GM20000 (cell line): ENCODE measurements around the gene ARPC2.

Experiments
- DNase-seq: peaks from one replicate; pipeline ENCODE4 v3.0.0; 2012; ENCODE audit warnings: low spot score
- TF ChIP-seq, protein P1 (sequence below): IDR thresholded peaks from 2 replicates; pipeline ENCODE4 v1.5.1; 2012; ENCODE audit warnings: mild to moderate bottlenecking, control low read depth; ENCODE audit errors: extremely low read depth, missing control alignments

Gene ARPC2

DNA sequence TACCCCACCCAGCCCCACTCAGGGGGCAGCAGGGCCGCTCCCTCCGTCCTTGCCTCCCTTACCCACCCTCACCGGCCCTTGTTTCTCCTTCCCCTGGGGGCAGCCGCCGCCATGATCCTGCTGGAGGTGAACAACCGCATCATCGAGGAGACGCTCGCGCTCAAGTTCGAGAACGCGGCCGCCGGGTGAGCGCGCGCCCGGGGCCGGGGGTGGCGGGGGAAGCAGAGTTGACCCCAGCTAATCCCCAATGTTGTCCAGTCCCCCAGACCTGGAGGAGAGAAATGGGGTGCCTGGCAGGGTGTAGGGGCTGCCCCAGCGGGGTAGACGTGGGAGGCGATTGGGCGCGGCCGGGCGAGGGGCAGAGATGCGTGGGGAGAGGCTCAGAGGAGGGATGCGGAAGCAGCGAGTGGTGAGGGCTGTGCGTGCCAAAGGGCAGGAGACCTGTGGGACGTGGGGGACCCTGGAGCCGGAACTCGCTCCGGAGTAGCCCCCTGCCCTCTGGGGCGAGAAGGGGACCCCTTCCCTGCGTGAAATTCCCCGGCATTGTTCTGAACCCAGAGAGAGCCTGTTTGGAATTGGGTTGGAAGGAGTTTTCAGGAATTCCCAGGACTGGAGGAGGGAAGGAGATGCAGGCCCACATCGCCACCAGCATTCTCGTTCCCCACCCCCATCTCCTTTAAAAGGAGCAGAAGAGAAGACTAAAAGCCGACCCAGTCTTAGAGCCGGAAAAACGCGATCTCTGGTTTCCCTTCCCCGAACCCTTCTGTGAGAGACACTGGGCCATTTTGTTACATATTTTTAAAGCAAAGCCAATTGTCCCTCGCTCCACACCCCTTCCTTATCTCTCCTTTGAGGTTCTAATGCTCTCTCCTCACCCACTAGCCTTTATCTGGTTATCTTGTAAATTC lies 625 bp downstream of the ARPC2 start:
- TF ChIP-seq, protein P1, sequence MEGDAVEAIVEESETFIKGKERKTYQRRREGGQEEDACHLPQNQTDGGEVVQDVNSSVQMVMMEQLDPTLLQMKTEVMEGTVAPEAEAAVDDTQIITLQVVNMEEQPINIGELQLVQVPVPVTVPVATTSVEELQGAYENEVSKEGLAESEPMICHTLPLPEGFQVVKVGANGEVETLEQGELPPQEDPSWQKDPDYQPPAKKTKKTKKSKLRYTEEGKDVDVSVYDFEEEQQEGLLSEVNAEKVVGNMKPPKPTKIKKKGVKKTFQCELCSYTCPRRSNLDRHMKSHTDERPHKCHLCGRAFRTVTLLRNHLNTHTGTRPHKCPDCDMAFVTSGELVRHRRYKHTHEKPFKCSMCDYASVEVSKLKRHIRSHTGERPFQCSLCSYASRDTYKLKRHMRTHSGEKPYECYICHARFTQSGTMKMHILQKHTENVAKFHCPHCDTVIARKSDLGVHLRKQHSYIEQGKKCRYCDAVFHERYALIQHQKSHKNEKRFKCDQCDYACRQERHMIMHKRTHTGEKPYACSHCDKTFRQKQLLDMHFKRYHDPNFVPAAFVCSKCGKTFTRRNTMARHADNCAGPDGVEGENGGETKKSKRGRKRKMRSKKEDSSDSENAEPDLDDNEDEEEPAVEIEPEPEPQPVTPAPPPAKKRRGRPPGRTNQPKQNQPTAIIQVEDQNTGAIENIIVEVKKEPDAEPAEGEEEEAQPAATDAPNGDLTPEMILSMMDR: no peak
- peak; percentile 72 for DNase-seq

DNA sequence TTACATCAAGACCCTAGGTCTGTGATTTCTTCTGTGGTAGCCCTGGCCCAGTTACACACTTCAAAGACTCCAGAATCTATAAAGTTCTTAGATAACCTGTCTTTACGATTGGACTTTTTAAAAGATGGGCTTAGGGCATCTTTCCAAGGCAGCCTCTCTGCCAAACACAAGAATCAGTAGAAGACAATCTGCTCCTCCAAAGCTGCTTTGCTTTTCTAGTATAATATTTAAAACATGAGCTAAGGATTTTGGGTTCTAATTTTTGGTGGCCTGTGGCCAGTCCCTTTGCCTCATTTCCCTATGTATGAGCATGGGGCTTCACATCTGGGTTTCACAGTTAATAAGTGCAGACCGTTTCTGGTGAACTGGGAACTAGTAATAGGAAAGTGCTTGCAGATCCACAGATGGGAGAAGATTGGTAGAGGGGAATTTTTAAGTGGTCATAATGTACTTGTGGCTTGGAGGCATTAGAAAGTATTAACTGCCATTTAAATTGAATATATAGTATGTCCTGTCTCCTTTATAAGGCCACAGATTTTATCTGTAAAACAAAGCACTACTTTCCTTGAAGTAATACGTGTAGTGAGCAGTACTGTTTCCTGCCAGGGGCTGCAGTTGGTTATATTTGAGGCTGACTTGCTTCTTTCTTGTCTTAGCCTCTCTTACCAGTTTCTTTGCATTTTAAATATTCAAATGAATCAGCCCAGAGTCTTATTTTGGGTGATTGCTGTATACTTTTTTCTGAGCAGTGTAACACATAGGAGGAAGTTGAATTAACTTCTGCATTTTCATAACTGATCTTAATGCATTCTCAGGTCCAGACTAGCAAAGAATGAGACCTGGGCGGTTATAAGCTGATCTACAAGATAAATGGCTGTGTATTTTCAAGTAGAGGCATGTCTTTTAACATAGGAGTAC lies 1.5 kb downstream of the ARPC2 start:
- TF ChIP-seq, protein P1: no peak
- peak; percentile 75 for DNase-seq

DNA sequence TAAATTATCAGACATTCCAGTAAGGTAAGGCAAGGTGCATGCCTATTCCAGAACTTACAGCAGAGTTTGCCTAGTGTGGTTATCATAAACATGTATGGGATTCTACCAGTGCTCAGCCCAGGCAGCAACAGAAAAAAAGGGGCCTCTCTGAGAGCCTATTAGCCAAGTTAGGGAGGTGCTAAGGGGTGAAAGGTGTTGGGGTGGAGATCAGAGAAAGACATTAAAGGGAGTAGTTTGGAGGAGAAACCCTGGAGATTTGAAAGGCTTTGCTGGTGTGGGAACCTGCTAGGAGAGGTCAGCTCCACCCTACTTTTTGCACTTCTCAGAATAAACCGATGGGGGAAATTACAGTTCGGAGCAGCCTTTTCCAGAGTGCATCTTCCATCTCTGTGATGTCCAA lies 2.9 kb downstream of the ARPC2 start:
- TF ChIP-seq, protein P1: no peak

DNA sequence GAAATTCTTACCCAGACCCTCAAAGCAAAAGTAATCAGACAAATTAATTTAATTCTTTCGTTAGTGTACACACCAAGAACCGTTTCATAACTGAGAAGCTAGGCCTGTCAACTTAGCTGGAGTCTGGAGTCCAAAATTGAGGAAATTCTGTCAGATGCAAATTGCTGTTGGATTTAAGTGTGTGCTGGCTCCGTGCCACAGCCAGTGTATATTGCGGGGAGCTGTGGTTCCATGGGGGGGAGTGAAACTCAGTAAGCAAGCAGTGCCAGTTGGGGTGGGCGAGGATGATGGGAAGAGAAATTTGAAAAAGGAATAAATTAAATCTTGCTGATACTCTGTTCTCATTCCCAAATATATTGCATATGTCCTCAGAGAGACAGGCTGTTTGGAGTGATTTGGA lies 4.0 kb downstream of the ARPC2 start:
- TF ChIP-seq, protein P1: no peak
- no peak for DNase-seq

More for the DNA sequence above, 2.9 kb downstream of the ARPC2 start:
- peak; percentile 9 for DNase-seq

DNA sequence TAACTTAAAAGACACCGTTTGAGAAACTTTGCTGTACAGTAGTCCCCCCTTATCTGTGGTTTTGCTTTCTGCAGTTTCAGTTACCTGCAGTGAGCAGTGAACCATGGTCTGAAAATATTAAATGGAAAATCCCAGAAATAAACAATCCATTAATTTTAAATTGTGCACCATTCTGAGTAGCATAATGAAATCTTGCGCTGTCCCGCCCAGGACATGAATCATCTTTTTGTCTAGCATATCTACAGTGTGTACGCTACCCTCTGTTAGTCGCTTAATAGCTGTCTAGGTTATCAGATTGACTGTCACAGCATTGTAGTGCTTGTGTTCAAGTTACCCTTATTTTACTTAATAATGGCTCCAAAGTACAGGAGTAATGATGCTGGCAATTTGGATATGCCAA lies 6.1 kb downstream of the ARPC2 start:
- DNase-seq: no peak
- TF ChIP-seq, protein P1: no peak

DNA sequence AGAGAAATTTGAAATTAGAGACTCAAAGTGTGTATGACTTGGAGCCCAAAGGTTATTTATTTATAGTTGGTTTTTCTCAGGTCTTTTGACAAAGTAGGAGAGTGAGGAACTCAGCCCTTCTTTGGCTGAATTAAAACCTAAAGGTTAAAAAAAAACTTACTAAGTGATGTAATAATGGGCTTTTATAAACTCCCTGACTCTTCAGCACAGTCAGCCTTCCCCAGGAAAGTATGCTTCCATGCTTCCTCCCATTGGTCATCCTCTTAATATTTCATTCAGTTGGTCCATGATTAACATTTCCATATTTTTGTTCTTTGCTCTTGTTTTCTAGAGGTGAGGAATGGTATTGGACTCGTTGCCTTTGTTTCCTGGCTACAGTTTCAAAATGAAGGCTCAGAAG lies 7.2 kb downstream of the ARPC2 start:
- TF ChIP-seq, protein P1: no peak

DNA sequence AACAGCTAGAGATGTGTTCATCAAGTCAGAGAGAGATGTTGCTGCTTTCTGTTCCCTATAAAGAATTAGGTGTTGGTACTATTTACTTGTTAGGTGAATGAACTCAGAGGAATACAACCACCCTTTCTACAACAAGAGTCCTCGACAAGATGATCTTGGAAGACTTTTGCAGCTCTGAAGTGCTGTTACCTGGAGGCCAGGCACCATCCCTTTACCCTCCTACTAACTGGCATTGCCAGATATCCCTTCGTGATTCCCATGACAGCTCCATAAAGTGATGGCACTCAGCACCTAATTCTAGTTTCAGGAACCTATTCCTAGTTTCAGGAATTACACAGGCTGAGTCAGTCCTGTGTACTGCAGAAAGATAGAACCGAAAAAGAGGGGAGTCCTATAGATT lies 9.9 kb downstream of the ARPC2 start:
- TF ChIP-seq, protein P1: no peak
- DNase-seq: no peak

More for the DNA sequence above, 7.2 kb downstream of the ARPC2 start:
- no peak for DNase-seq
